HFF-Myc (cell line): ENCODE results near the gene CYSLTR2.
"Not testable (repeated sequence)": the region's sequence is repeated elsewhere in the genome, so short reads cannot be mapped to it uniquely, and the experiment has no call there.

Source experiments
- DNase-seq: peaks from one replicate; pipeline ENCODE4 v3.0.0-alpha.2; 2011; ENCODE audit warnings: low read depth; ENCODE audit errors: extremely low read depth
- H3K4me3 ChIP-seq: replicated peaks from 2 replicates; pipeline ENCODE4 v1.5.1; 2011; ENCODE audit warnings: low read depth, mild to moderate bottlenecking, control low read depth, low read length
- TF ChIP-seq, protein P1 (sequence below): IDR thresholded peaks from 2 replicates; pipeline ENCODE4 v1.5.1; 2012; ENCODE audit warnings: mild to moderate bottlenecking, low read depth, low read length, control low read depth; ENCODE audit errors: missing control alignments

CYSLTR2 gene

DNA sequence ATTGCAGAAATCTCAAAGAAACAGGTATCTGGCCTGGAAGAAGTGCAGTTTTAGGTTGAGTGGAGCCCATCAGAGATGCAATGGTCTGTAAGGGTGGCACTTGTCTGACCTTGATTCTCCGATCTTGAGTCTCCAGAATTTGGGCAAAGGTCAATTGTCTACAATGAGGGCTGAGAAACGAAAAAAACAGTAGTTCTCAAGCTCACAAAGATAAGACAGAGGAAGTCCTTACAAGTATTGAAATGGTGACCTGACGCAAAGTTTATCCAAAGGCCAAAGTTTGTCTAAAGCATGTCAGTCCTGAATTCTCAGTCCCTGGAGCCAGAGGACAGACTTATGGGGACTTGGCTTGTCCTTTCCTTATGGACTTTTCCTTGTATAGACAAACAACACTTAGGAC lies 40.3 kb downstream of the CYSLTR2 start:
- H3K4me3 ChIP-seq: no peak overlapping the region
- DNase-seq: no peak
- TF ChIP-seq, protein P1, sequence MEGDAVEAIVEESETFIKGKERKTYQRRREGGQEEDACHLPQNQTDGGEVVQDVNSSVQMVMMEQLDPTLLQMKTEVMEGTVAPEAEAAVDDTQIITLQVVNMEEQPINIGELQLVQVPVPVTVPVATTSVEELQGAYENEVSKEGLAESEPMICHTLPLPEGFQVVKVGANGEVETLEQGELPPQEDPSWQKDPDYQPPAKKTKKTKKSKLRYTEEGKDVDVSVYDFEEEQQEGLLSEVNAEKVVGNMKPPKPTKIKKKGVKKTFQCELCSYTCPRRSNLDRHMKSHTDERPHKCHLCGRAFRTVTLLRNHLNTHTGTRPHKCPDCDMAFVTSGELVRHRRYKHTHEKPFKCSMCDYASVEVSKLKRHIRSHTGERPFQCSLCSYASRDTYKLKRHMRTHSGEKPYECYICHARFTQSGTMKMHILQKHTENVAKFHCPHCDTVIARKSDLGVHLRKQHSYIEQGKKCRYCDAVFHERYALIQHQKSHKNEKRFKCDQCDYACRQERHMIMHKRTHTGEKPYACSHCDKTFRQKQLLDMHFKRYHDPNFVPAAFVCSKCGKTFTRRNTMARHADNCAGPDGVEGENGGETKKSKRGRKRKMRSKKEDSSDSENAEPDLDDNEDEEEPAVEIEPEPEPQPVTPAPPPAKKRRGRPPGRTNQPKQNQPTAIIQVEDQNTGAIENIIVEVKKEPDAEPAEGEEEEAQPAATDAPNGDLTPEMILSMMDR: no peak

DNA sequence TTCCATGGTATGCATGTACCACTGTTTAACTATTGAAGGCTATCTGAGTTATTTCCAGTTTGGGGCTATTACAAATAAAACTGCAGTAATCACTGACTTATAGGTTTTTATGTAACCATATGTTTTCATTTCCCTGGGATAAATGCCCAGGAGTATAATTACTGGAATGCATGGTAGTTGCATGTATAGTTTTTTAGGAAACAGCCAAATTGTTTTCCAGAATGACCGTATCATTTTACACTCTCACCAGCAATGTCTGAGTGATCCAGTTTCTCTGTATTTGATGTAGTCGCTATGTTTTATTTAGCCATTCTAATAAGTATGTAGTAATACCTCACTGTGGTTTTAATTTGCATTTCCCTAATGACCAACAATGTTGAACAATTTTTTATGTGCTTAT lies 42.0 kb downstream of the CYSLTR2 start:
- H3K4me3 ChIP-seq: no peak overlapping the region
- TF ChIP-seq, protein P1: no peak
- no peak for DNase-seq

DNA sequence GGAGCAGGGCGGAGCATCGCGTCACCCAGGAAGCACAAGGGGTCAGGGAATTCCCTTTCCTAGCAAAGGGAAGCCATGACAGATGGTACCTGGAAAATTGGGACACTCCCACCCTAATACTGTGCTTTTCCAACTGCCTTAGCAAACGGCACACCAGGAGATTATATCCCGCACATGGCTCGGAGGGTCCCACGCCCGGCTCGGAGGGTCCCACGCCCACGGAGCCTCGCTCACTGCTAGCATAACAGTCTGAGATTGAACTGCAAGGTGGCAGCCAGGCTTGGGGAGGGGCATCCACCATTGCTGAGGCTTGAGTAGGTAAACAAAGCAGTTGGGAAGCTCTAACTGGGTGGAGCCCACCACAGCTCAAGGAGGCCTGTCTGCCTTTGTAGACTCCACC lies 42.9 kb downstream of the CYSLTR2 start:
- not testable (repeated sequence) for H3K4me3 ChIP-seq, DNase-seq

DNA sequence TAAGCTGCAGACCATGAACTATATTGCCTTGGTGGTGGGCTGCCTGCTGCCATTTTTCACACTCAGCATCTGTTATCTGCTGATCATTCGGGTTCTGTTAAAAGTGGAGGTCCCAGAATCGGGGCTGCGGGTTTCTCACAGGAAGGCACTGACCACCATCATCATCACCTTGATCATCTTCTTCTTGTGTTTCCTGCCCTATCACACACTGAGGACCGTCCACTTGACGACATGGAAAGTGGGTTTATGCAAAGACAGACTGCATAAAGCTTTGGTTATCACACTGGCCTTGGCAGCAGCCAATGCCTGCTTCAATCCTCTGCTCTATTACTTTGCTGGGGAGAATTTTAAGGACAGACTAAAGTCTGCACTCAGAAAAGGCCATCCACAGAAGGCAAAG lies 53.7 kb downstream of the CYSLTR2 start:
- DNase-seq: no peak
- no peak overlapping the region for H3K4me3 ChIP-seq
- TF ChIP-seq, protein P1: no peak

DNA sequence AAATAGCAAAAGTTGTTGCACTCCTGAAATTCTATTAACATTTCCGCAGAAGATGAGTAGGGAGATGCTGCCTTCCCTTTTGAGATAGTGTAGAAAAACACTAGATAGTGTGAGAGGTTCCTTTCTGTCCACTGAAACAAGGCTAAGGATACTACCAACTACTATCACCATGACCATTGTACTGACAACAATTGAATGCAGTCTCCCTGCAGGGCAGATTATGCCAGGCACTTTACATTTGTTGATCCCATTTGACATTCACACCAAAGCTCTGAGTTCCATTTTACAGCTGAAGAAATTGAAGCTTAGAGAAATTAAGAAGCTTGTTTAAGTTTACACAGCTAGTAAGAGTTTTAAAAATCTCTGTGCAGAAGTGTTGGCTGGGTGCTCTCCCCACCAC lies 55.0 kb downstream of the CYSLTR2 start:
- no peak for DNase-seq
- no peak overlapping the region for H3K4me3 ChIP-seq
- TF ChIP-seq, protein P1: no peak

DNA sequence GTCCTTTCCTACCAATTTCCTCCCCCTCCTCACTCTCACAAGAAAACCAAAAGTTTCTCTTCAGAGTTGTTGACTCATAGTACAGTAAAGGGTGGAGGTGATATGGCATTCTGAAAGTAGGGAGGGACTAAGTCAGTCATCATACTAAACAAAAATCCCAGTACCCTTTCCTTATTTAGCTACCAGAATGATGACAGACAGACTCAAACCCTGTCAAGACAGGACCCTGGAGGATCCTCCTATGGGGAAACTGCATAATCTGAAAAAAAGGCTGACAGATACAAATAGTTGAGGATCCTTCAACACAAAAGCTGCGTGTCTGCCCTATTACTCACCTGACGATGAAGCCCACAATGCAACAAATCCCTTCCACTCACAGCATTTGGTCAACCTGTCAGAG lies 55.5 kb downstream of the CYSLTR2 start:
- TF ChIP-seq, protein P1: no peak
- no peak overlapping the region for H3K4me3 ChIP-seq
- no peak for DNase-seq

DNA sequence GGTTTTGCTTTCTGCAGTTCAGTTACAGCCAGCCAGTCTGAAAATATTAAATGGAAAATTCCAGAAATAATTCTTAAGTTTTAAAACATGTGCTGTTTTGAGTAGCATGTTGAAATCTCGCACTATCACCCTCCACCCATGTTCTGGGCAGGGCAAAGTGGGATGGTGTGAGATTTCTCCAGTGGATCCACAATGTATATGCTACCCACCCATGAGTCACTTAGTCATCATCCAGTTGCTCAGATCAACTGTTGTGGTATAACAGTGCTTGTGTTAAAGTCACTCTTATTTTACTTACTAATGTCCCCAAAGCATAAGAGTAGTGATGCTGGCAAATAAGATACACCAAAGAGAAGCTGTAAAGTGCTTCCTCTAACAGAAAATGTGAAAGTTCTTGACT lies 56.4 kb downstream of the CYSLTR2 start:
- DNase-seq: no peak
- TF ChIP-seq, protein P1: no peak
- H3K4me3 ChIP-seq: no peak overlapping the region
